ENCODE data around the gene C9orf78.

Gene C9orf78

DNA sequence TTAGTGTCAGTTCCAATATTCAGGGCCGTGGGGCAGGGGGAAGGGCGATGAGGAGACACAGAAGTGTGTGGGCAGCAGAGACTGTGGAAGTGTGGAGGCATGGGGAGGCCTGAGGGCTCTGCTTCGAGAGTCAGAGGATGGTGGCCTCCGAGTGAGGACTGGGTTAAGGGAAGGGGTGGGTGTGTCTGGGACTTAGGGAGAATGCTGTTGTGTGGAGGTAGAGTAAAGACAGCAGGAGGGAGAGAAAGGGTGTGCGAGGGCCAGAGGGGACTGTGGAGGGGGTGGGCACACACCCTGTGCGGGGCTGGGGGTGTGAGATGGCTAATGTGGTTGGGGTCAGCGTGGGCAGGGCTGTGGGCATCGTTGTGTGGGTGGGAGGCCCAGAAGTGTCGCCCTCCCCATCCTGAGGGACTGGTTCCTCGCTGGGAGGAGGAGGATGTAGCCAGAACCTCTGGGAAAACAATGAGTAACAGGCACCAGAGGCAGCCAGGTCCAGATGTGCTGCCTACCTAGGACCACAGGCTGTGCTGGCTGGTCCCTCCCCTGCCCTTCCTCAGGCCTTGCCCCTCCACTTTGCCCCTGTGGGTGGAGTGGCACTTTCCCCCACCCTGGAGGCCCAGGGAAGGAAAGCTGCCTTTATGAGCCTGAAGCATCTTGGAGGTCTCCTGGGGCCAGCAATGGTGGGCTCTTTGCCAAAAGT, 4.4 kb upstream of the C9orf78 start:
- no peak for DNase-seq (ENCODE audit: low spot score)

- no peak for DNase-seq (ENCODE audit: low spot score)
These were observed 3.7 kb upstream of the C9orf78 start for GRCh38 chr9:129838707-129839259.

DNA sequence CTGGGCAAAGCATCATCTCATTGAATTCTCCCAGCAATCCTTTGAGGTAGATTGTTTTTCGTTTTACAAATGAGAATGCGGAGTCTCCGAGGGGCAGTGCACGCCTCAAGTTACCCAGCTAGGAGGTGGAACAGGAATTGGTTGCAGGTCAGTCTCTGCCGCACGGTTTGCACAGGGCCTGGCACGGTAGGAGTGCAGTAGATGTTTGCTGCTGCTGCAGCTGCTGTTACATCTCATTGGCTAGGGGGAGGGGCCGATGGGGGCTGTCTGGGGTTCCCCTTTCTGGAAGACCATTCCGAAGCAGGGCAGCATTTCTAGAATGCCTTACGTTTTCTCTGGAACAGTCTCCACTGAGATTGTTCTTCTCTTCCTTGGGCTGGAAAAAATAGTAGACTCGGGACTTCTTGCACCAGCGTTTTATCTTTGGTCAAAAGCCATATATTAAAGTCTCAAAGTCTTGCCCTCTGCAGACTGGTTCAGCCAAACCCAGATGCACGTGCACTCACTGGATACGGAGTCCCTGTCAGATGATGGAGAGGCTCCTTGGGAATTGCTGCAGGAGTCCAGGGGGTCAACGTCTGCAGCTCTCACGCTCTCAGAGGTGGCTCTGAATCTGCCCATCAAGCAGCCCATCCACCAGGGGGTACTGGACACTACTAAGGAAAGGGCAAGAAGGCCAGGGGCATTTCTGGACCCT, 1.4 kb upstream of the C9orf78 start:
- no peak for DNase-seq (ENCODE audit: low spot score)

GRCh38 chr9:129835860-129836223, 767 bp upstream of the C9orf78 start:
- DNase-seq (ENCODE audit: low spot score) = no peak

DNA sequence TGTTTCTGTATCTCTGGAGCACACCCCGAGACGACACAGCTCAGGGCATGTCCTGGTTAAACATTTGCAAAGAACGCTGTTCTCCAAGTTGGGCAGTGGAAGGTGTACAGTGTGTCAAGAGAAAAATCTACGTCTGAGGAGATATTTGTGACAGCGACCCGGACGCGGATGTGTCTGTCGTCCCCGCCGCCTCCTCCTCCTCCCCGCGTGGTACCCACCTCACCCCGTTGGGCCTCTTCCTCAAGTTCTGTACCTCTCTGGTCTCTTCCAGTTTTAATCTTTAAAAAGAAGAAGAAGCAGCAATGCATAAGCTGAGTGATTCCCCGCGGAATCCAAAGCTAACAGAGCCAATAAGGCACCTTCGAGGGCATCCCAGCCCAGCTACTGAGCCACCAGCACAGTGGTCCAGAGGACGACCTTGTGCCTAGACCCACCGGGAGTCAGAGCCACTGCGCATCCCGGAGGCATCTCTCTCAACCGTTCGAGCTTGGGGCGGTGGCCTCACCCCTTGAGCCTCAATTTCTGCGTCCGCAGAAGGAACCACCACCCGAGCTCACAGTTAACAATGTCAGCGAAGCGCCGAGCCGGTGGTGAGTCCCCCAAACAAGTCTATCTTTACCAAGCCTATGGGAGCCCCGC, 467 bp downstream of the C9orf78 start:
- no peak for DNase-seq (ENCODE audit: low spot score)

GRCh38 chr9:129832982-129833381, 2.1 kb downstream of the C9orf78 start:
- DNase-seq (ENCODE audit: low spot score) = no peak

- no peak for DNase-seq (ENCODE audit: low spot score)
These were observed 6.1 kb downstream of the C9orf78 start for GRCh38 chr9:129828969-129829368.

GRCh38 chr9:129828051-129828450, 7.0 kb downstream of the C9orf78 start:
- DNase-seq (ENCODE audit: low spot score) = no peak

- no peak for DNase-seq (ENCODE audit: low spot score)
These were observed 8.3 kb downstream of the C9orf78 start for GRCh38 chr9:129826759-129827158.

DNA sequence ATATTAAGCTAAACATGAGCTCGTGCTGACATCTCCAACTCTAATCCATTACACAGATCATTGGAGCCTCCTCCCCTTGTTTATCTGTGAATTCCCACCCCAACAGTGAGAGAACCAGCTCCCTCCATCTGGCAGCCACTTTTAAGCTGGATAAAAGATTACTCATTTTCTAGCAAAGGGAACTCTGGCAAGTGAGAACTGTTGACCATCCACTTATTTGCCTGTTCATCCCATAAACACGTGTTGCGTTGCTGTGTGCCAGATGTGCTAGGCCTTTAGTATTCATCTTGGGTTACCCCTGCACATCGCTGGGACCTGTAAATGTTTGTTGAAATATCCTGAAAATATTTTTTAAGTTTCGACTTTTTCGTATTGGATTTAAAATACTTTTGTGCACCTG, 8.7 kb downstream of the C9orf78 start:
- DNase-seq (ENCODE audit: low spot score) = no peak

DNA sequence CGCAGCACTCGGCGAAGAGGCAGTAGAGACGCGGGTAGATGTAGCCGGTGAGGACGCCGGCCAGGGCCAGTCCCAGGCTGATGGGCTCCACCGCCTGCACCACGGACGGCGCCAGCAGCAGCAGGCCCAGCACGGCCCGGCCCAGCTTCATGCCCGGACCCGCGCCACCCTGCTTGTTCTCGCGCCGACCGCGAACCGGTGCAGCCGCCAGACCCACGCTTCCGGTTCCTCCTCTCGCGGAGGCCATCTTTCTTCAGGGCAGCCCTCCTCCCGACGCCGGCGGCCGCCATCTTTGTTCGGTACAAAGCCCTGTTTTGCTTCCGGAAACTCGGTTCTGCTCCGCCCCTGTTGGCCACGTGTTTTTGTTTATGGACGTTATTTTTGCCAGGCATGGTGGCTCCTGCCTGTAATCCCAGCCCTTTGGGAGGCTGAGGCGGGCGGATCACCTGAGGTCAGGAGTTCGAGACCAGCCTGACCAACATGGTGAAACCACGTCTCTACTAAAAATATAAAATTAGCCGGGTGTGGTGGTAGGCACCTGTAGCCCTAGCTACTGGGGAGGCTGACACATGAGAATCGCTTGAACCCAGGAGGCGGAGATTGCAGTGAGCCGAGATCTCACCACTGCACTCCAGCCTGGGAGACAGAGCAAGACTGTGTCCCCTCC, 11.0 kb downstream of the C9orf78 start, which contains the start of gene TOR1A:
TSS of gene TOR1A (minus strand) at position 202 of the 667 bp plus-strand sequence. CDS start at position 151, 51 bp downstream.
- DNase-seq (ENCODE audit: low spot score) = peak; percentile 94

DNA sequence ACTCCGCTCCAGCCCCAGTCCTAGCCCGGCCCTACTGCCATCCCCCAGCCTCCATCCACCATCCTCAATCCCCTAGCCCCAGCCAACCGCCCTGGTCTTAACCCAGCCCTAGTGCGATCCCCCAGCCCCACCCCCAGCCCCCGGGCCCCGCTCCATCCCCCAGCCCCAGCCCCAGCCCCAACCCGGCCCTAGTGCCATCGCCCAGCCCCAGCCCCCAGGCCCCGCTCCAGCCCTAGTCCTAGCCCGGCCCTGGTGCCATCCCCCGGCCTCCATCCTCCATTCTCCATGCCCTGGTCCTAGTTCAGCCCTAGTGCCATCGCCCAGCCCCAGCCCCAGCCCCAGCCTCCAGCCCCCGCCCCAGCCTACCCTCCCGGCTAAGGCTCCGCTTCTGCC, 11.5 kb downstream of the C9orf78 start:
- no peak for DNase-seq (ENCODE audit: low spot score)

DNA sequence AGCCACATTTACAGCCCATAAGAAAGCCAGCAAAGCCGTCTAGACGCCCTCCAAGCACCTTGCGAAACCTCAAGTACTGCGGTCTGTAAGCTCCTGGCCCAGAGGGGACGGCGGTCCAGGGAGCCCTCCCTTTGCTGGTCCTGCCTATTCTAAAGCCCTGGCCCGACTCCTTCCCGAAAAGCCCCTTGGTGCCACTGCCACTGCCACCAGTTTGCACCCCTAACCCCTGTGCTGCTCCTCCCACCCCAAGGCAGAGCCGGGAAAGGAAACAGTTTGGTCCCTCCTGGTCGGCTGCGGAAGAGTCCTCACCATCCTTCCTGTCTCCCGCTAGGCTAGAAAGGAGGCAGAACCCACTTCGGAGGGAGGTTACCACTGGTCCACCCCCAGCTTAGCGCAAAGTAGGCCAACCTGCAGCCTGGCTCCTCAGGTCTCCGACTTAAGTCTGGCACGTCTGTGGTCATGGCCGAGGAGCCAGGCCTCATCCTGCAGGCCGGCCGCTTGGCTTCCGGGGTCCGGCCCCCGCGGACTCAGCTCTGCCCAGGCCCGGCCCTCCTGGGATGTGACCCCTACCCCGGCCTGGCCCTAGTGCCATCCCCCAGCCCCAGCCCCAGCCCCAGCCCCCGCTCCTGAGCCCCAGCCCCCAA, 12.1 kb downstream of the C9orf78 start:
- peak; percentile 54 for DNase-seq (ENCODE audit: low spot score)

DNA sequence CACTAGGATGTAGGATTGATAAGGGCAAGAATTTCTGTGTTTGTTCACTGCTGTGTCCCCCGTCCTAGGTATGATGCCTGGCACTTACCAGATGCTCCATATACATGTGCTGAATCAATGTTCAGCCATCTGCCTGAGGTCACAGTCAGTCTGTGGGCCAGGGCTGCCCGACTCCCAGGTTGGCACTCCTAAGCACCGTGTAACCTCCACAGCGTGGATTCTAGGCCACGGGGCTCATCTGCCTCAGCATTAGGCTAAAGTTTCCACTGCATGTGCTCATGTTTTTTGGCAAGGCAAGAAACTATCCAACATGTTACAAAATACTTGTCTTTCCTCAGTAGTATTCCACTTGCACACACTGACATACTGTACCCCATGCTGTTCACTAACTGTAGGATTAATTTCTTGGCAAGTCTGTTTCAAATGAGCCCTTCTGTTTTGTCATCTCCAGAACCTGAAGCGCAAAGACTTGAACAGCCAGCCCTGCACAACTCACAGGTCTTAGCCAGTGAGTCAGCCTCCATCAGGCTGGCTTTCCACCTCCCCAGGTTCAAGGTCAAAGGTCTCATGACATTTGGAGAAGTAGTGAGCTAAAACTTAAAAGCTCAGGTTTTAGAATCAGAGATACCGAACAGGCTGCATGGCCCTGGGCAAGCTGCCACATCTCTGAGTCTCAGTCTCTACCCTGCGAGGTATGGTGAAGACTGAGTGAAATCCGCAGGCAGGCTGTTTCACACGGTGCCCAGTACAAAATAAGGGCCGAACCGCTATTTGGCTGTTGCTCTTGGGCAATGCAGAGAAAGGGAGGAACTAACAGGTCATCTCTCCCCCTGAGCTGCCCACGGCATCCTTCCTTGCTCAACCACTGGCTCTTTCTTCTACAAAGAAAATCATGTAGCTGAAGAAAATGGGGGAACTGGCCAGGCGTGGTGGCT, 18.3 kb downstream of the C9orf78 start:
- DNase-seq (ENCODE audit: low spot score) = no peak

- no peak for DNase-seq (ENCODE audit: low spot score)
These were observed 19.8 kb downstream of the C9orf78 start for GRCh38 chr9:129815278-129815677.

- no peak for DNase-seq (ENCODE audit: low spot score)
These were observed 20.4 kb downstream of the C9orf78 start for GRCh38 chr9:129814432-129815223.

GRCh38 chr9:129813661-129814060, 21.4 kb downstream of the C9orf78 start:
- no peak for DNase-seq (ENCODE audit: low spot score)

GRCh38 chr9:129812385-129812784, 22.7 kb downstream of the C9orf78 start:
- no peak for DNase-seq (ENCODE audit: low spot score)

GRCh38 chr9:129811967-129812363, 23.1 kb downstream of the C9orf78 start:
- no peak for DNase-seq (ENCODE audit: low spot score)

GRCh38 chr9:129810788-129811187, 24.3 kb downstream of the C9orf78 start:
- no peak for DNase-seq (ENCODE audit: low spot score)

All from ecto neural progenitor cell (in vitro differentiated cells).